Endothelial cell of umbilical vein (primary cell): ENCODE measurements around the gene TCEA2. TPM values are rescaled to one million over a fixed set of nuclear protein-coding genes. Genes with fewer than 3 reads are reported as not detected.

Experiments used
- BruUV-seq: library from RNA; stranded (reverse); fragments of 400-500 nt; replicated peaks from 2 replicates; lab custom pipeline; 2021; lab: Mats Ljungman, UMichigan
- CTCF ChIA-PET: fragments of 300-600, 350-600 bp; sonication (Branson Sonifier 250); formaldehyde crosslinking; loops from one replicate; lab custom pipeline; 2021; ENCODE audit warnings: antibody characterized with exemption, inconsistent platforms; lab: Charles Lee
- POLR2A ChIA-PET: fragments of 300-600, 350-600 bp; sonication (Branson Sonifier 250); formaldehyde crosslinking; loops from one replicate; lab custom pipeline; 2021; ENCODE audit warnings: antibody characterized with exemption, inconsistent platforms; lab: Charles Lee
- DNase-seq: peaks from one replicate; pipeline ENCODE4 v3.0.0-alpha.2; 2011; ENCODE audit warnings: low read depth, low spot score
- FAIRE-seq: peaks from 2 replicates; lab custom pipeline; 2011; peaks lifted over from hg19 to GRCh38; lab: Jason Lieb, UNC
- H2AFZ ChIP-seq: 2 replicates; pipeline ENCODE4 v1.6.0; 2012; ENCODE audit warnings: low read depth, low read length, control low read depth, inconsistent platforms
- H3K27ac ChIP-seq: 2 replicates; pipeline ENCODE4 v1.5.1; 2011; ENCODE audit warnings: low read depth, mild to moderate bottlenecking, control low read depth, low read length, moderate library complexity; ENCODE audit not compliant: insufficient read depth
- H3K27me3 ChIP-seq, 2 experiments: 2 replicates each; pipeline versions ENCODE4 v1.6.0 to v1.6.1; 2011; ENCODE audit warnings: low read length in 2 of 2, mixed read lengths in 1 of 2; ENCODE audit not compliant: control insufficient read depth in 2 of 2, insufficient read depth in 2 of 2
- H3K36me3 ChIP-seq, 2 experiments: 2 replicates in 1 of 2; 3 replicates in 1 of 2; pipeline ENCODE4 v1.5.1; 2011; ENCODE audit warnings: low read length in 2 of 2, mild to moderate bottlenecking in 1 of 2, moderate library complexity in 1 of 2; ENCODE audit not compliant: control insufficient read depth in 2 of 2, insufficient read depth in 2 of 2; ENCODE audit errors: extremely low read depth in 1 of 2
- H3K4me1 ChIP-seq: 3 replicates; pipeline ENCODE4 v1.5.1; 2011; ENCODE audit warnings: mild to moderate bottlenecking, low read length; ENCODE audit not compliant: control insufficient read depth, insufficient read depth; ENCODE audit errors: extremely low read depth
- H3K4me2 ChIP-seq: 2 replicates; pipeline ENCODE4 v1.6.1; 2011; ENCODE audit warnings: low read length, control low read depth, mixed read lengths; ENCODE audit not compliant: insufficient read depth
- H3K4me3 ChIP-seq, 3 experiments: fragments of 200-600 bp in 1 of 3; sonication (generic), shearing (Covaris generic) in 1 of 3; replicated peaks in 1 of 3; 2 replicates each; pipeline ENCODE4 v1.5.1; 2011 to 2016; ENCODE audit warnings: control low read depth in 3 of 3, low read length in 3 of 3, mild to moderate bottlenecking in 2 of 3, inconsistent platforms in 1 of 3, low read depth in 1 of 3, moderate library complexity in 1 of 3; ENCODE audit not compliant: insufficient read depth in 1 of 3
- H3K79me2 ChIP-seq: 2 replicates; pipeline ENCODE4 v1.6.0; 2012; ENCODE audit warnings: low read length, inconsistent platforms; ENCODE audit not compliant: control insufficient read depth, insufficient read depth
- H3K9ac ChIP-seq: replicated peaks from 2 replicates; pipeline ENCODE3; 2011; ENCODE audit warnings: low read length, control low read depth; ENCODE audit not compliant: insufficient read depth; ENCODE audit errors: extremely low read depth
- H3K9me1 ChIP-seq: replicated peaks from 3 replicates; pipeline ENCODE4 v1.6.0; 2011; ENCODE audit warnings: mild to moderate bottlenecking, low read length; ENCODE audit not compliant: control insufficient read depth, insufficient read depth; ENCODE audit errors: extremely low read depth
- H3K9me3 ChIP-seq: replicated peaks from 2 replicates; pipeline ENCODE4 v1.5.1; 2012; ENCODE audit warnings: low read length, inconsistent platforms; ENCODE audit not compliant: control insufficient read depth, insufficient read depth
- H4K20me1 ChIP-seq: replicated peaks from 2 replicates; pipeline ENCODE3; 2011; ENCODE audit warnings: mild to moderate bottlenecking, low read length; ENCODE audit not compliant: control insufficient read depth, insufficient read depth; ENCODE audit errors: extremely low read depth
- EZH2 ChIP-seq: IDR thresholded peaks from 2 replicates; pipeline ENCODE4 v1.6.1; 2012; ENCODE audit warnings: borderline replicate concordance, low read depth, mild to moderate bottlenecking, moderate library complexity, low read length, inconsistent platforms; ENCODE audit not compliant: severe bottlenecking
- FOS ChIP-seq: IDR thresholded peaks from 2 replicates; pipeline ENCODE4 v1.6.1; 2011; ENCODE audit warnings: mild to moderate bottlenecking, low read length, moderate library complexity, borderline replicate concordance; ENCODE audit not compliant: insufficient read depth
- GATA2 ChIP-seq: IDR thresholded peaks from 2 replicates; pipeline ENCODE4 v1.7.0; 2011; ENCODE audit warnings: low read depth, mild to moderate bottlenecking, moderate library complexity, mixed read lengths, low read length; ENCODE audit not compliant: insufficient read length, insufficient read depth
- JUN ChIP-seq: IDR thresholded peaks from 2 replicates; pipeline ENCODE4 v1.6.1; 2011; ENCODE audit warnings: borderline replicate concordance, low read depth; ENCODE audit not compliant: insufficient read length, insufficient read depth
- MYC ChIP-seq: IDR thresholded peaks from one replicate; pipeline ENCODE4 v1.6.1; 2011; ENCODE audit warnings: mild to moderate bottlenecking, low read depth, low read length
- POLR2A ChIP-seq: IDR thresholded peaks from 2 replicates; pipeline ENCODE4 v1.6.1; 2012; ENCODE audit warnings: low read depth, mild to moderate bottlenecking, control low read depth, low read length
- POLR2AphosphoS5 ChIP-seq: IDR thresholded peaks from 2 replicates; pipeline ENCODE4 v1.6.1; 2012; ENCODE audit warnings: low read depth, mild to moderate bottlenecking, control low read depth, low read length, moderate library complexity; ENCODE audit not compliant: insufficient read depth
- dilution Hi-C: fragments of 300-500 bp; cut with MboI; formaldehyde crosslinking; loops from one replicate; pipeline ENCODE4 v1.15.0; 2019; ENCODE audit warnings: low sequenced_read_pairs; ENCODE audit not compliant: extremely low pct_ligation_motif_present
- intact Hi-C: fragments of 100-400 bp; cut with micrococcal nuclease; formaldehyde crosslinking; loops from one replicate; pipeline ENCODE4 v1.10.0; 2022
- polyA plus RNA-seq, 4 experiments: library from polyadenylated mRNA; depleted of rRNA in 3 of 4; stranded (reverse) in 3 of 4; unstranded in 1 of 4; fragments of >200 nt; gene quantifications; 2 replicates each; pipeline versions ENCODE4 v1.2.1 to v1.2.3, GENCODE V29; 2011 to 2012; ENCODE audit warnings: missing spikeins in 1 of 4
- total RNA-seq: library from RNA; stranded (reverse); gene quantifications from 2 replicates; pipeline ENCODE4 v1.2.3, GENCODE V29; 2021
- TF ChIP-seq, protein P1 (sequence below): IDR thresholded peaks from 2 replicates; pipeline ENCODE4 v1.6.1; 2011; ENCODE audit not compliant: insufficient read depth, insufficient read length
- TF ChIP-seq, protein P2 (sequence below), 2 donors: IDR thresholded peaks; 1 replicate in 1 of 2; 2 replicates in 1 of 2; pipeline ENCODE4 v1.5.1; 2011; ENCODE audit warnings: low read length in 2 of 2, mild to moderate bottlenecking in 2 of 2, moderate library complexity in 2 of 2, control low read depth in 1 of 2, inconsistent platforms in 1 of 2, low read depth in 1 of 2; ENCODE audit not compliant: insufficient read depth in 1 of 2; ENCODE audit errors: extremely low read depth in 1 of 2

TCEA2 gene
- total and polyA plus RNA-seq, 2 donors (not counting 3 experiments of a cell fraction or from before 2014, with no cell fraction given), result 53.1 to 65.5 TPM

DNA sequence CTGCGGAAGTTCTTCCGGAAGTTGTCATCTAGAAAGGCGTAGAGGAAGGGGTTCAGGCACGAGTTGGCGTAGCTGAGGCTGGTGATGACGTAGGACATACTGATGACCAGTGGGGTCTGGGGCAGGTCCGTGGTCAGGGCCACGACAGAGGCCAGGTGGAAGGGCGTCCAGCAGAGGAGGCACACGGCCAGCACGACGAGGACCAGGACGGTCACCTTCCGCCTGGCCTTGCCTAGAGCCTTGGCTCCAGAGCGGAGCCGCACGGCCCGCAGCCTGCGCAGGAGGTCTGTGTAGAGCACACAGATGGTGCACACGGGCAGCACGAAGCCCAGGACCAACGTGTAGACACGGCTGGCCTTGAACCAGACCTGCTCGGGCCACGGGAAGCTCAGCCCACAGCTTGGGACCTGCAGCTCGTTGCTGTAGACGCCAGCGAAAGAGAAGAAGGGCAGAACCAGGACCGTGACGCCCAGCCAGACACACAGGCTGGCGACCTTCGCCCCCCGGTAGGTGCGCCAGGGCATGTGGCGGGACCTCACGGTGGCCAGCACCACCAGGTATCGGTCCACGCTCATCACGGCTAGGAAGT is 42.9 kb downstream of the TCEA2 start:
- intact Hi-C loops, result no loop called here
- H4K20me1 ChIP-seq, result no peaks in the 10 kb centered on the region
- H3K4me1 ChIP-seq, result no peaks in the 10 kb centered on the region
- no peak overlapping the region for H3K27ac ChIP-seq
- dilution Hi-C loops, result no loop called here
- H3K36me3 ChIP-seq, result no peaks in the 10 kb centered on the region
- H3K4me3 ChIP-seq, result no peak overlapping the region
- DNase-seq, result no peak
- no peak for FAIRE-seq
- H3K9me3 ChIP-seq, result no peaks in the 10 kb centered on the region
- no peak overlapping the region for H3K9ac ChIP-seq
- peaks cover 16% of the 10 kb centered on the region in 2 experiments for H3K27me3 ChIP-seq
- TF ChIP-seq POLR2AphosphoS5, result no peak
- TF ChIP-seq JUN, result no peak
- TF ChIP-seq, protein P1, sequence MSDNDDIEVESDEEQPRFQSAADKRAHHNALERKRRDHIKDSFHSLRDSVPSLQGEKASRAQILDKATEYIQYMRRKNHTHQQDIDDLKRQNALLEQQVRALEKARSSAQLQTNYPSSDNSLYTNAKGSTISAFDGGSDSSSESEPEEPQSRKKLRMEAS, result no peak
- TF ChIP-seq EZH2, result no peak
- TF ChIP-seq FOS, result no peak
- no peak for TF ChIP-seq MYC
- no peak for TF ChIP-seq GATA2
- TF ChIP-seq, protein P2, sequence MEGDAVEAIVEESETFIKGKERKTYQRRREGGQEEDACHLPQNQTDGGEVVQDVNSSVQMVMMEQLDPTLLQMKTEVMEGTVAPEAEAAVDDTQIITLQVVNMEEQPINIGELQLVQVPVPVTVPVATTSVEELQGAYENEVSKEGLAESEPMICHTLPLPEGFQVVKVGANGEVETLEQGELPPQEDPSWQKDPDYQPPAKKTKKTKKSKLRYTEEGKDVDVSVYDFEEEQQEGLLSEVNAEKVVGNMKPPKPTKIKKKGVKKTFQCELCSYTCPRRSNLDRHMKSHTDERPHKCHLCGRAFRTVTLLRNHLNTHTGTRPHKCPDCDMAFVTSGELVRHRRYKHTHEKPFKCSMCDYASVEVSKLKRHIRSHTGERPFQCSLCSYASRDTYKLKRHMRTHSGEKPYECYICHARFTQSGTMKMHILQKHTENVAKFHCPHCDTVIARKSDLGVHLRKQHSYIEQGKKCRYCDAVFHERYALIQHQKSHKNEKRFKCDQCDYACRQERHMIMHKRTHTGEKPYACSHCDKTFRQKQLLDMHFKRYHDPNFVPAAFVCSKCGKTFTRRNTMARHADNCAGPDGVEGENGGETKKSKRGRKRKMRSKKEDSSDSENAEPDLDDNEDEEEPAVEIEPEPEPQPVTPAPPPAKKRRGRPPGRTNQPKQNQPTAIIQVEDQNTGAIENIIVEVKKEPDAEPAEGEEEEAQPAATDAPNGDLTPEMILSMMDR (IDR thresholded peaks at IDR 0.05; ENCODE audit: extremely low read depth in 1 of 2, insufficient read depth in 1 of 2, low read depth in 1 of 2, low read length in 2 of 2), result no peak
- no peak for TF ChIP-seq POLR2A
- H3K79me2 ChIP-seq, result no peaks in the 10 kb centered on the region
- H3K4me2 ChIP-seq, result no peak overlapping the region
- ChIA-PET POLR2A (no interaction called here), CTCF (interaction anchor here (2.0 kb wide), 1 partner anchor 22 kb away, joined by 6 read pairs; no protein-coding TSS in a partner anchor)
- no peaks in the 10 kb centered on the region for H3K9me1 ChIP-seq
- no peak overlapping the region for H2AFZ ChIP-seq
- BruUV-seq, result no TSS peak
